ENCODE data around the gene CHRNA10.

The CHRNA10 gene

DNA sequence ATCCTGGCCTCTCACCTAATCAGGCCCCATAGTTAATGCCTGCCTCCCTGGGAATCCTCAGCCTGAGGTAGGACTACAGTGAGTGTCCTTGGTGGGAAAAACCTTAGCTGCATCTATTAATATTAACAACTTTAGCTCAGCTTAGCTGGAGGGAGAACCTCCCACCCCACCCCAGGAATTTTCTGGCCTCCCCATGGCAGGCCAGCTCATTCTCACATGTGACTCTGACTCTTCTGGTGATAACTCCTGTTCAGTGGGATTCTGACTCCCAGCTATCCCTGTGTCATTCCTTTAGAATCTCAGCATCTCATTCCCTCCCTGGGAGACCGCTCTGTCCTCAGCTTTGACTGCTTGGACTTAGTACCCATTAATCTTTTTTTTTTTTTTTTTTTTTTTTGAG is 43.9 kb downstream of the CHRNA10 start:
- DNase-seq = no peak

DNA sequence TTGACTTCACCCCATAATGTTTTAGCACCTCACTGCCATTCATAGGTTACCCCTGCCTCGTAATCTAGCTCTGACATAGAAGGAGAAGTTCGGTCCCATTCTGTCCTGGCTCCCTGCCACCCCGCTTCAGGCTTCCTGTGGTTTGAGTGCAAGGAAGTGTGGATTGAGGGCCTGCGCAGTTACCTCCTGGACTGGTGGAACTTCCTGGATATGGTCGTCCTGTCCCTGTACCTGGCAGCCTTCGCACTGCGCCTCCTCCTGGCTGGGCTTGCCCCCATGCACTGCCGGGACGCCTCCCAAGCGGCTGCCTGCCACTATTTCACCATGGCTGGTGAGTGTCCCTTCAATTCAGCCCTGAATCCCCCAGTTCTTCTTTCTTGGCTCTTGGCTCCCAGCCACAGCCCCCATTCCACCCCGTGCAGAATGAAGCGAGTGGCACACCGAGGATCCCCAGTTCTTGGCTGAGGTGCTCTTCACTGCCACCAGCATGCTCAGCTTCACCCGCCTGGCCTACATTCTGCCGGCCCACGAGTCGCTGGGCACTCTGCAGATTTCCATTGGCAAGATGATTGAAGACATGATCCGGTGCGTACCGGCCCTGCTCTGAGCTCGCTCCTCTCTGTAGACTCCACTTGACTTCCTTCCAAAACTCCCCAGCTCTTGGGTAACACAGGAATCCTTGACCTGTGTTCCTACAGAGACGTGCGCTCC is 44.8 kb downstream of the CHRNA10 start:
- DNase-seq = no peak

GRCh38 chr11:3623767-3624458 is 47.3 kb downstream of the CHRNA10 start:
- DNase-seq = no peak

- DNase-seq = no peak
Measured at GRCh38 chr11:3623121-3623520, 48.1 kb downstream of the CHRNA10 start.

- DNase-seq = no peak
Measured at GRCh38 chr11:3622521-3622920, 48.7 kb downstream of the CHRNA10 start.

DNA sequence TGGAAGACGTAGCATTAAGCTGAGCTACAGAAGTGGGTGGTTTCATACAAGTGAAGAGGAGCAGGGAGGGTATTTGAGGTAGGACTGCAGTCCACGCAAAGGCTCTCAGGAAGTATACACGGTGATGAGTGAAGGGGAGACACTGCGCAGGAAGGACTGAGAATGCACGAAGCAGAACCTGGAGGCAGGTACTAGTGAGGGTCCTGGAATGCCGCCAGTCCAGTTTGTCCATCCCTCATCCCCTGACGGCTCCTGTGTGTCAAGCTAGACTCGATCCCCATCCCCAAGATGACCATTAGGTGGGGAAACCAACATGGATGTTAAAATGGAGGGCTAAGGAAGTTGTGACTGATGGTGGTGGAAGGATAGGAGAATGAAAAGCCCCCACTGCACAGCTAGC is 53.2 kb downstream of the CHRNA10 start:
- no peak for DNase-seq

- no peak for DNase-seq
Measured at GRCh38 chr11:3616721-3617460, 54.3 kb downstream of the CHRNA10 start.

- peak; percentile 15 for DNase-seq
Measured at GRCh38 chr11:3615998-3616397, 55.2 kb downstream of the CHRNA10 start.
